ENCODE results near the gene FCRL6.

Gene FCRL6

GRCh38 chr1:159821171-159821867, 19.2 kb downstream of the FCRL6 start:
- Histone ChIP-seq H3K9me3 (ENCODE audit: severe bottlenecking) (no peaks in the 10 kb centered on the region), H3K4me1 (ENCODE audit: insufficient read depth, poor library complexity, severe bottlenecking) (peaks cover 14% of the 10 kb centered on the region), H3K4me3 (ENCODE audit: severe bottlenecking) (no peak overlapping the region), H3K36me3 (ENCODE audit: low read depth) (no peaks in the 10 kb centered on the region), H3K27me3 (ENCODE audit: insufficient read depth, poor library complexity, severe bottlenecking) (no peaks in the 10 kb centered on the region), H3K27ac (ENCODE audit: poor library complexity, severe bottlenecking) (no peak overlapping the region)
- no peak for DNase-seq (ENCODE audit: low spot score)
- TF ChIP-seq CTCF (IDR thresholded peaks at IDR 0.05; ENCODE audit: poor library complexity, severe bottlenecking) = no peak
- ATAC-seq (ENCODE audit: low read depth) = no peak

- Histone ChIP-seq H3K4me3 (ENCODE audit: severe bottlenecking) (no peak overlapping the region), H3K9me3 (ENCODE audit: severe bottlenecking) (no peaks in the 10 kb centered on the region), H3K27me3 (ENCODE audit: insufficient read depth, poor library complexity, severe bottlenecking) (no peaks in the 10 kb centered on the region), H3K27ac (ENCODE audit: poor library complexity, severe bottlenecking) (no peak overlapping the region), H3K36me3 (ENCODE audit: low read depth) (no peaks in the 10 kb centered on the region), H3K4me1 (ENCODE audit: insufficient read depth, poor library complexity, severe bottlenecking) (no peaks in the 10 kb centered on the region)
- DNase-seq (ENCODE audit: low spot score) = no peak
- no peak for ATAC-seq (ENCODE audit: low read depth)
- TF ChIP-seq CTCF (IDR thresholded peaks at IDR 0.05; ENCODE audit: poor library complexity, severe bottlenecking) = no peak
Measured at GRCh38 chr1:159823406-159823805, 21.2 kb downstream of the FCRL6 start.

GRCh38 chr1:159825564-159825963, 23.4 kb downstream of the FCRL6 start:
- Histone ChIP-seq H3K4me3 (ENCODE audit: severe bottlenecking) (no peak overlapping the region), H3K9me3 (ENCODE audit: severe bottlenecking) (no peaks in the 10 kb centered on the region), H3K36me3 (ENCODE audit: low read depth) (no peaks in the 10 kb centered on the region), H3K27me3 (ENCODE audit: insufficient read depth, poor library complexity, severe bottlenecking) (no peaks in the 10 kb centered on the region), H3K4me1 (ENCODE audit: insufficient read depth, poor library complexity, severe bottlenecking) (no peaks in the 10 kb centered on the region), H3K27ac (ENCODE audit: poor library complexity, severe bottlenecking) (no peak overlapping the region)
- ATAC-seq (ENCODE audit: low read depth) (no peak), DNase-seq (ENCODE audit: low spot score) (no peak)
- TF ChIP-seq CTCF (IDR thresholded peaks at IDR 0.05; ENCODE audit: poor library complexity, severe bottlenecking) = no peak

GRCh38 chr1:159826441-159827101, 24.4 kb downstream of the FCRL6 start, which contains the start of gene SLAMF8:
SLAMF8 (plus strand) TSS chr1:159826873; CDS start chr1:159826899, 26 bp downstream.
- Histone ChIP-seq H3K36me3 (ENCODE audit: low read depth) (no peaks in the 10 kb centered on the region), H3K4me1 (ENCODE audit: insufficient read depth, poor library complexity, severe bottlenecking) (no peaks in the 10 kb centered on the region), H3K4me3 (ENCODE audit: severe bottlenecking) (no peak within 1 kb of the TSS), H3K27me3 (ENCODE audit: insufficient read depth, poor library complexity, severe bottlenecking) (no peaks in the 10 kb centered on the region), H3K9me3 (ENCODE audit: severe bottlenecking) (no peaks in the 10 kb centered on the region), H3K27ac (ENCODE audit: poor library complexity, severe bottlenecking) (no peak within 1 kb of the TSS)
- no peak for TF ChIP-seq CTCF (IDR thresholded peaks at IDR 0.05; ENCODE audit: poor library complexity, severe bottlenecking)
- DNase-seq (ENCODE audit: low spot score) (no peak), ATAC-seq (ENCODE audit: low read depth) (no peak)

GRCh38 chr1:159827102-159827490, 24.9 kb downstream of the FCRL6 start:
- no peaks in the 10 kb centered on the region for H3K4me1 ChIP-seq (ENCODE audit: insufficient read depth, poor library complexity, severe bottlenecking)
- no peaks in the 10 kb centered on the region for H3K27me3 ChIP-seq (ENCODE audit: insufficient read depth, poor library complexity, severe bottlenecking)
- no peak for TF ChIP-seq CTCF (IDR thresholded peaks at IDR 0.05; ENCODE audit: poor library complexity, severe bottlenecking)
- H3K9me3 ChIP-seq (ENCODE audit: severe bottlenecking) = no peaks in the 10 kb centered on the region
- DNase-seq (ENCODE audit: low spot score) (no peak), ATAC-seq (ENCODE audit: low read depth) (no peak)
- H3K4me3 ChIP-seq (ENCODE audit: severe bottlenecking) = no peak overlapping the region
- H3K36me3 ChIP-seq (ENCODE audit: low read depth) = no peaks in the 10 kb centered on the region
- no peak overlapping the region for H3K27ac ChIP-seq (ENCODE audit: poor library complexity, severe bottlenecking)
